LHCN-M2 (cell line): ENCODE data around the gene C8B. TPM values are rescaled to one million over a fixed set of nuclear protein-coding genes. Genes with fewer than 3 reads are reported as not detected.

Source experiments
- DNase-seq: peaks from one replicate; pipeline ENCODE4 v3.0.0-alpha.2; 2012; ENCODE audit warnings: low read depth
- total RNA-seq: library from RNA; depleted of rRNA; stranded (reverse); fragments of >200 nt; gene quantifications from 2 replicates; pipeline ENCODE4 v1.2.3, GENCODE V29; 2014; rRNA removed

C8B gene
- total RNA-seq, 1 experiment from 2014 or later: not detected

DNA sequence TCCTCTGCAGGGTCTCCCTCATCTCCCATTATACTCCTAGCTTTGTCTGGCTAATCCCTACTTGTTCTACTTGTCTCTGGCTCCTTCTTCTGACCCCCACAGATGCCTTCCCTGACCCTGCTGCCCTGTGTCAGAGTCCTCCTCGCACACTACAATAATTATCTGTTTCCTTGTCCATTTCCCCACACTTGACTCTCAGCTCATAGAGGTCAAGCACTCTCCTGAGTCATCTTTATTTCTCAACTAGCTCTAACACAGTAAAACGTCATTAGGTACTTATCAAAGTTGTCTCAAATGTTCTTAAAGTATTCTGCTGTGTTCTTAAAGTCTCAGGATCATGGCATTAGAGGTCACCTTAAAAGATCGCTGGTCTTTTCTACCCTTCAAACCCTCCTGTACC, 64.1 kb downstream of the C8B start:
- no peak for DNase-seq

DNA sequence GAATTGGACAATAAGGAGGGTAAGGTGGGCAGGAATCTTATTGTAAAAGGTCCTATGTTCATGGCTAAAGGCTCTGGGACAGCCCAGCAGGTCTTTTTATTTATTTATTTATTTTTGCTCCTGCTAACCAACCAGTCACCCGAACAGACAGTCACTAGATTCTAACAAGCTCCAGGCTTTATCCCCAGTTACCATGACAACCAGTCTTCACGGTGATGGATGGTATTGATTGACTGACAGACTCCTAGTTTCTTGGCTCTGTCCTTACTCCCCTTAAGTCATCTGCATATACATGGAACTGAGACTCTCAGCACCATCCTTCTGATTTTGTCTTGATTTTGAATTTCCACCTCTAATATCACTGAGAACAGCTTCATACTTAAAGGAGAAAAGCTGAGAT, 66.9 kb downstream of the C8B start:
- no peak for DNase-seq

DNA sequence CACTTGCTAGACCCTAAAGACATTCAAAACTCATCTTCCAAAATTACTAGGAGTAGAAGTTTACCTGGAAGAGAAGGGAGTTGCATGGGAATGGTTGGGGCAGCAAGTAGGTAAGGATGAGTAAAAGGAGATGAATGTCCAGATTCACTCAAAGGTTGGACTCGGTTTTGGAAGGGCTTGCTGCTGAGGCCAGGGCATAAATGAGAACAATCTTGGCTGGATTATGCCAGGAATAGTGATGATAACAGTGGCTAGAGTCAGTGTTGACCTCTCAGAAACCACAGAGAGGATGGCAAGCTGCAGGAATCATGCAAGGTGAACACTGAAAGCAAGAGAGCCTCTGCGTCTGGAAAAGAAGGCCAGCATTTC, 67.8 kb downstream of the C8B start:
- DNase-seq: no peak

DNA sequence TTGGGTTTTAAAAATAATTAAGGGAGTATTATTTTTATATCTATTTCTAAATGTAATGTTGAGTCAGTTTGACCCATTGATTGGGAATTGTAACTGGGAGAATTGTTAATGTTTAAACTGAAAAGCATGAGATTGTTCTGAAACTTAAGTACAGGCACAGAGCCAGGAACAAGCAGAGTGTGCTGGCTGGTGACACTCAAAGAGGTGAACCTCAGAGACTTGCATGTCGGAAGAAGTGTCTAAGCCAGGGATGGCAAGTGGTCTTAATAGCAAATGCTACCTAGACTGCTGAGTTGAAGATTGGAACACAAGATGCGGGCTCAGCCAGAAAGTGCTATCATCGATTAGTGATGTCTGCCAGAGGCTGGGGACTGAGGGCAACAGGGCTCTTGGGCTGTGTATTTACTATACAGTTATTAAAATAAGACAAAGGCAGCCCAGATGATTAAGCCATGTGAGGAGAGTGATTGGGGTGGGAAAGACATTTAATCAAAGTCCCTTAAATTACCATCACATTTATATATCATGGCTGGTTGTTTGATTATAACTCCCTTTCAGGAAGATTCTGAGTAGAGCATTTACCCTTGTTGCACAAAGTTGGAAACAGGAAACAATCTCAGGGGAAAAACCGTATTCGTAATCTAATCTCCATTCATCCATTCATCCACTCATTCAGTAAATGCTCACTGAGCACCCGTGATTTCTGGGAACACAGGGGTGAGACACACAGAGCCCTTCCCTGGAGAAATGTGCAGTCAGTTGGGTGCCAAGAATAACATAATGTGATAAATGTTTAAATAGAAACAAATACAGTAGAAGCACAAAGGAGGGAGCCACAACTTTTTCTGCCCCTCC, 68.4 kb downstream of the C8B start:
- DNase-seq: no peak

DNA sequence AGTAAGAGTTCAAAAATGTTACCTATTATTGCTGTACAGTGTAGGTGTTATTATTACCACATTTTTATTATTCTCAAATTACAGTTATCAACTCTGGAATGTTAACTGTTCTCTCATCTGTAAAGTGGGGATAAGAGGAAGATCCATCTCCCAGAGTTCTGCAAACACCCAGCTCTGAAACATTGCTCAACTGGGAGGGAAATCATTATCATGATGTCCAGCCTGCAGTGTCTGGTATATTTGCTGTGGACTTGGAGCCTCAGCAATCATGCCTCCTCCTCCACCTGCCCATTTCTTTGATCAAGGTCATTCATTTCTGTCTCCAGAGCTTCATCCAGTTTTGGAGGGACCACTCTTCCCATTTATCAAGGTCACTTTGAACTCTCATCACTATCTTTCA, 71.8 kb downstream of the C8B start:
- no peak for DNase-seq

GRCh38 chr1:56890229-56890628, 75.6 kb downstream of the C8B start:
- DNase-seq: no peak

GRCh38 chr1:56881417-56881816, 84.4 kb downstream of the C8B start:
- no peak for DNase-seq

DNA sequence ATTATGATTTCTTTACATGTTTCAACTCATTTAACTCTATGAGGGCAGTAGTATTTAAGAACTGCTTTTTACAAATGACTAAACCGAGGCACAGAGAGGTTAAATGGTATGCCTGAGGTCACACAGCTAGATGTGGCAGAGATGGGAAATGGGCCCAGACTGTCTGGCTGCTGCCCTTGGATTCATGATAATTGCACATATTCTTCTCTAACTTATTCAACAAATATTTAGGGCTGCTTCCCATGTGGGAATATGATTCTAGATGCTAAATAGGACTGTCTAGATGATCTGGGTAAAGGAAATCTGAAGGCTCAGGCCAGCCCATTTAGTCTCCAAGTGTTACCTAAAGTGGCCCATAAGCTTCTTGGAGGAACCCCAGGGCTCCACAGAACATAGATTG, 85.0 kb downstream of the C8B start:
- no peak for DNase-seq

Other genes with a start within 250 kb of the C8B start
- not detected in 2 replicates for gene FYB2, start 146.6 kb downstream of the C8B start, total RNA-seq
- gene C8A, start 111.2 kb downstream of the C8B start, total RNA-seq: not detected in 2 replicates